ENCODE measurements around the gene SDHAF1.

GRCh38 chr19:36001605-36002004, 6.6 kb downstream of the SDHAF1 start:
- TF ChIP-seq POLR2A (IDR thresholded peaks at IDR 0.05; ENCODE audit: low read depth, low read length) (no peak), MYC (IDR thresholded peaks at IDR 0.05; ENCODE audit: low read depth, low read length) (no peak), CTCF (IDR thresholded peaks at IDR 0.05; ENCODE audit: extremely low read depth in 1 of 2, insufficient read depth in 1 of 2, low read depth in 1 of 2, low read length in 2 of 2) (no peak), GATA2 (IDR thresholded peaks at IDR 0.05; ENCODE audit: insufficient read depth, insufficient read length, low read depth, low read length) (no peak), MAX (IDR thresholded peaks at IDR 0.05; ENCODE audit: insufficient read depth, insufficient read length) (no peak)
